Measurements from ENCODE around the gene FEZ2. TPM values are rescaled to one million over a fixed set of nuclear protein-coding genes. Genes with fewer than 3 reads are reported as not detected.

FEZ2 gene
- total RNA-seq, 3 donors from 2014 or later = 47.5 to 63.3 (median 57.5) TPM

- intact Hi-C loops (cut with DNase I, micrococcal nuclease) = no loop called here
- H3K9me3 ChIP-seq = no peaks in the 10 kb centered on the region
- no peak for ATAC-seq
- DNase-seq = no peak
- peaks cover 25% of the 10 kb centered on the region for H3K4me1 ChIP-seq (ENCODE audit: low read depth)
- no peak for TF ChIP-seq CTCF (IDR thresholded peaks at IDR 0.05)
- H3K36me3 ChIP-seq (ENCODE audit: low read depth) = no peaks in the 10 kb centered on the region
- peak overlapping the region; percentile 99 for H3K4me3 ChIP-seq
These were observed 901 bp downstream of the FEZ2 start for GRCh38 chr2:36597003-36597531.

GRCh38 chr2:36596397-36596796, 1.6 kb downstream of the FEZ2 start:
- Histone ChIP-seq H3K4me1 (ENCODE audit: low read depth) (peaks cover 29% of the 10 kb centered on the region), H3K36me3 (ENCODE audit: low read depth) (no peaks in the 10 kb centered on the region), H3K9me3 (no peaks in the 10 kb centered on the region), H3K4me3 (no peak overlapping the region)
- DNase-seq (no peak), ATAC-seq (no peak)
- intact Hi-C loops (cut with DNase I, micrococcal nuclease) = no loop called here
- TF ChIP-seq CTCF (IDR thresholded peaks at IDR 0.05) = no peak

GRCh38 chr2:36594849-36595248, 3.1 kb downstream of the FEZ2 start:
- Histone ChIP-seq H3K4me3 (no peak overlapping the region), H3K9me3 (no peaks in the 10 kb centered on the region), H3K36me3 (ENCODE audit: low read depth) (no peaks in the 10 kb centered on the region), H3K4me1 (ENCODE audit: low read depth) (peaks cover 29% of the 10 kb centered on the region)
- DNase-seq (peak in 1 of 3 donors; percentile 71), ATAC-seq (peak; percentile 65)
- intact Hi-C loops (cut with DNase I, micrococcal nuclease) = no loop called here
- TF ChIP-seq CTCF (IDR thresholded peaks at IDR 0.05) = no peak

- H3K36me3 ChIP-seq (ENCODE audit: low read depth) = no peaks in the 10 kb centered on the region
- no peaks in the 10 kb centered on the region for H3K9me3 ChIP-seq
- H3K4me1 ChIP-seq (ENCODE audit: low read depth) = peaks cover 5% of the 10 kb centered on the region
- no peak for ATAC-seq
- DNase-seq = no peak
- no peak for TF ChIP-seq CTCF (IDR thresholded peaks at IDR 0.05)
- intact Hi-C loops (cut with DNase I, micrococcal nuclease) = no loop called here
- no peak overlapping the region for H3K4me3 ChIP-seq
These were observed 8.7 kb downstream of the FEZ2 start for GRCh38 chr2:36589230-36589630.

GRCh38 chr2:36587556-36587955, 10.4 kb downstream of the FEZ2 start:
- DNase-seq = no peak
- Histone ChIP-seq H3K4me3 (no peak overlapping the region), H3K36me3 (ENCODE audit: low read depth) (no peaks in the 10 kb centered on the region), H3K9me3 (no peaks in the 10 kb centered on the region), H3K4me1 (ENCODE audit: low read depth) (peaks cover 5% of the 10 kb centered on the region)
- no peak for ATAC-seq
- no peak for TF ChIP-seq CTCF (IDR thresholded peaks at IDR 0.05)
- intact Hi-C loops (cut with DNase I, micrococcal nuclease) = no loop called here

- TF ChIP-seq CTCF (IDR thresholded peaks at IDR 0.05) = no peak
- DNase-seq = no peak
- ATAC-seq = no peak
These were observed 10.9 kb downstream of the FEZ2 start for GRCh38 chr2:36587101-36587500.

More at GRCh38 chr2:36587101-36587500, 10.9 kb downstream of the FEZ2 start:
- Histone ChIP-seq H3K4me3 (no peak overlapping the region), H3K9me3 (no peaks in the 10 kb centered on the region), H3K36me3 (ENCODE audit: low read depth) (no peaks in the 10 kb centered on the region), H3K4me1 (ENCODE audit: low read depth) (peaks cover 5% of the 10 kb centered on the region)
- intact Hi-C loops (cut with DNase I, micrococcal nuclease) = no loop called here

All from mucosa of descending colon (tissue), 3 donors.